Hepatocyte (in vitro differentiated cells): ENCODE data around the gene RNF115. TPM values are rescaled to one million over a fixed set of nuclear protein-coding genes. Genes with fewer than 3 reads are reported as not detected.

ENCODE experiments used
- DNase-seq: peaks from one replicate; pipeline ENCODE4 v3.0.0-alpha.2; 2016; ENCODE audit warnings: low spot score
- H2AFZ ChIP-seq: fragments of 200-600 bp; sonication (generic); 2 replicates; pipeline ENCODE4 v1.6.0; 2016; ENCODE audit warnings: antibody characterized with exemption, mild to moderate bottlenecking
- H3K27ac ChIP-seq: fragments of 200-600 bp; sonication (generic); 2 replicates; pipeline ENCODE4 v1.5.1; 2016; ENCODE audit warnings: mild to moderate bottlenecking
- H3K27me3 ChIP-seq: fragments of 200-600 bp; sonication (generic); 2 replicates; pipeline ENCODE4 v1.6.1; 2016
- H3K36me3 ChIP-seq: fragments of 200-600 bp; sonication (generic); replicated peaks from 2 replicates; pipeline ENCODE4 v1.5.1; 2016; ENCODE audit warnings: low read depth; ENCODE audit not compliant: insufficient read depth
- H3K4me1 ChIP-seq: fragments of 200-600 bp; sonication (generic); 2 replicates; pipeline ENCODE4 v1.5.1; 2016; ENCODE audit warnings: mild to moderate bottlenecking, moderate library complexity; ENCODE audit not compliant: insufficient read depth
- H3K4me2 ChIP-seq: fragments of 200-600 bp; sonication (generic); 2 replicates; pipeline ENCODE4 v1.6.0; 2016
- H3K4me3 ChIP-seq: fragments of 200-600 bp; sonication (generic); 2 replicates; pipeline ENCODE4 v1.5.1; 2016; ENCODE audit warnings: mild to moderate bottlenecking
- H3K79me2 ChIP-seq: fragments of 200-600 bp; sonication (generic); 2 replicates; pipeline ENCODE4 v1.6.0; 2017; ENCODE audit warnings: mild to moderate bottlenecking
- H3K9me2 ChIP-seq: fragments of 200-600 bp; sonication (generic); replicated peaks from 2 replicates; pipeline ENCODE4 v1.6.0; 2017; ENCODE audit warnings: mild to moderate bottlenecking; ENCODE audit not compliant: insufficient read depth
- H3K9me3 ChIP-seq: fragments of 200-600 bp; sonication (generic); 2 replicates; pipeline ENCODE4 v1.5.1; 2016; ENCODE audit warnings: low read depth, mild to moderate bottlenecking
- H4K20me1 ChIP-seq: fragments of 200-600 bp; sonication (generic); 2 replicates; pipeline ENCODE4 v1.6.0; 2016; ENCODE audit warnings: mild to moderate bottlenecking; ENCODE audit not compliant: insufficient read depth, poor library complexity, severe bottlenecking
- EZH2 ChIP-seq: fragments of 200-600 bp; sonication (generic); IDR thresholded peaks from 2 replicates; pipeline ENCODE4 v1.6.1; 2016; ENCODE audit warnings: antibody characterized with exemption, mild to moderate bottlenecking, borderline replicate concordance
- EZH2phosphoT487 ChIP-seq: fragments of 200-600 bp; sonication (generic); IDR thresholded peaks from one replicate; pipeline ENCODE4 v1.6.1; 2018; ENCODE audit warnings: antibody characterized with exemption, mild to moderate bottlenecking, low read depth, moderate library complexity; ENCODE audit not compliant: unreplicated experiment, severe bottlenecking
- WGBS: methylation state at CpG from one replicate; pipeline ENCODE4 v1.1.6; 2016; ENCODE audit warnings: low lambda C conversion rate; ENCODE audit errors: missing lambda C conversion rate; 5-methylcytosine and 5-hydroxymethylcytosine counted together
- polyA plus RNA-seq: library from polyadenylated mRNA; unstranded; fragments of >200 nt; fragmentation: Nextera tagmentation; extraction: Ambion mirVana; gene quantifications from 2 replicates; pipeline ENCODE4 v1.2.1, GENCODE V29; 2016
- total RNA-seq: library from RNA; depleted of rRNA; stranded (reverse); fragments of >200 nt; gene quantifications from 2 replicates; pipeline ENCODE4 v1.2.3, GENCODE V29; 2014
- TF ChIP-seq, protein P1 (sequence below): fragments of 200-600 bp; sonication (generic); IDR thresholded peaks from 2 replicates; pipeline ENCODE4 v1.5.1; 2016; ENCODE audit warnings: antibody characterized with exemption, mild to moderate bottlenecking; ENCODE audit not compliant: poor library complexity

The RNF115 gene
- total and polyA plus RNA-seq, 2 experiments from 2014 or later: 8.6 to 13.7 TPM

DNA sequence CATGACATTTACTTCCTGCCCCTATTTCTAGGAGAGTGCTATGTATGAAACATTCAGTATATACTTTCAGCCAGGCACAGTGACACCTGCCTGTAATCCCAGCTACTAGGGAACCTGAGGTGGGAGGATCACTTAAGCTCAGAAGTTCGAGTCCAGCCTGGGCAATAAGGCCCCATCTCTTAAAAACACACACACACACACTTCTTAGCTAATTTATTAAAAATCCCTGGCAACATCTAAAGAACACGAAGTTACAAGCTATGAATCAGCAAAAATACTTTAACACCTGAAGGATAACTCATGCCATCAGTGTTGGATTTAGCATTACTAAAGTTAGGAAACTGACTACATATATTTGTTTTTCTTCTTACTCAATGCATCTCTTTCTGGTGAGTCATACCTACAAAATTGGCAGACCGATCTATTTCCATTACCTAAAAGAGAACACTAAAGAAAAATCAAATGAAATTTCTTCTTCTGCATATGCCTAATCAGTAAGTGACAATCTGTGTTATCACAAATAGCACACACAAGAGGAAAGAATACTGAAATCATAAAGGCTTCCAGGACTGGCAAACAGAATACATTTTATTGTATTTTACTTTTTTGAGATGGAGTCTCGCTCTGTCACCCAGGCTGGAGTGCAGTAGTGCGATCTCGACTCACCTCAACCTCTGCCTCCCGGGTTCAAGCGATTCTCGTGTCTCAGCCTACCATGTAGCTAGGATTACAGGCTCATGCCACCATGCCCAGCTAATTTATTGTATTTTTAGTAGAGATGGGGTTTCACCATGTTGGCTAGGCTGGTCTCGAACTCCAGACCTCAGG, 41.4 kb downstream of the RNF115 start:
- Histone ChIP-seq H3K9me3 (no peaks in the 10 kb centered on the region), H3K4me3 (no peak overlapping the region), H3K36me3 (no peaks in the 10 kb centered on the region), H3K4me2 (no peak overlapping the region), H3K4me1 (peaks cover 6% of the 10 kb centered on the region), H2AFZ (no peak overlapping the region), H3K9me2 (no peaks in the 10 kb centered on the region), H3K27ac (peak overlapping the region; percentile 73), H3K27me3 (no peaks in the 10 kb centered on the region), H4K20me1 (no peaks in the 10 kb centered on the region), H3K79me2 (peaks cover 7% of the 10 kb centered on the region)
- WGBS: 80% methylated on average over 10 of the region's 10 CpGs
- DNase-seq: no peak
- TF ChIP-seq, protein P1, sequence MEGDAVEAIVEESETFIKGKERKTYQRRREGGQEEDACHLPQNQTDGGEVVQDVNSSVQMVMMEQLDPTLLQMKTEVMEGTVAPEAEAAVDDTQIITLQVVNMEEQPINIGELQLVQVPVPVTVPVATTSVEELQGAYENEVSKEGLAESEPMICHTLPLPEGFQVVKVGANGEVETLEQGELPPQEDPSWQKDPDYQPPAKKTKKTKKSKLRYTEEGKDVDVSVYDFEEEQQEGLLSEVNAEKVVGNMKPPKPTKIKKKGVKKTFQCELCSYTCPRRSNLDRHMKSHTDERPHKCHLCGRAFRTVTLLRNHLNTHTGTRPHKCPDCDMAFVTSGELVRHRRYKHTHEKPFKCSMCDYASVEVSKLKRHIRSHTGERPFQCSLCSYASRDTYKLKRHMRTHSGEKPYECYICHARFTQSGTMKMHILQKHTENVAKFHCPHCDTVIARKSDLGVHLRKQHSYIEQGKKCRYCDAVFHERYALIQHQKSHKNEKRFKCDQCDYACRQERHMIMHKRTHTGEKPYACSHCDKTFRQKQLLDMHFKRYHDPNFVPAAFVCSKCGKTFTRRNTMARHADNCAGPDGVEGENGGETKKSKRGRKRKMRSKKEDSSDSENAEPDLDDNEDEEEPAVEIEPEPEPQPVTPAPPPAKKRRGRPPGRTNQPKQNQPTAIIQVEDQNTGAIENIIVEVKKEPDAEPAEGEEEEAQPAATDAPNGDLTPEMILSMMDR: no peak
- TF ChIP-seq EZH2phosphoT487 (no peak), EZH2 (no peak)

DNA sequence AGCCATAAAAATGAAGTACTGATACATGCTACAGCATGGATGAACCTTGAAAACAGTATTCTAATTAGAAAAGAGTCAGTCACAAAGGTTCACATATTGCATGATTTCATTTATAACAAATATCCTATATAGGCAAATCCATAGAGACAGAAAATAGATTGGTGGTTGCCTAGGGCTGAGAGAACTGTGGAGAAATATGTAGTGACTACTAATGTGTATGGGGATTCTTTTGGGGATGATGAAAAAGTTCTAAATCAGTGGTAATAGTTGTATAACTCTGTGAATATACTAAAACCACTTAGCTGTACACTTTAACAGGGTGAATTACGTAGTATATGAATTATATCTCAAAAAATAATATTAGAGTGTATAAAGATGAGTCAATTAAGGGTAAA, 45.8 kb downstream of the RNF115 start:
- Histone ChIP-seq H3K9me3 (no peaks in the 10 kb centered on the region), H3K36me3 (no peaks in the 10 kb centered on the region), H3K27me3 (no peaks in the 10 kb centered on the region), H3K4me3 (no peak overlapping the region), H3K79me2 (peaks cover 12% of the 10 kb centered on the region), H3K27ac (no peak overlapping the region), H3K9me2 (no peaks in the 10 kb centered on the region), H2AFZ (no peak overlapping the region), H4K20me1 (no peaks in the 10 kb centered on the region), H3K4me2 (no peak overlapping the region), H3K4me1 (no peaks in the 10 kb centered on the region)
- 100% methylated on average over 1 of the region's 1 CpG for WGBS
- DNase-seq: no peak
- TF ChIP-seq EZH2 (no peak), EZH2phosphoT487 (no peak)
- TF ChIP-seq, protein P1: no peak

DNA sequence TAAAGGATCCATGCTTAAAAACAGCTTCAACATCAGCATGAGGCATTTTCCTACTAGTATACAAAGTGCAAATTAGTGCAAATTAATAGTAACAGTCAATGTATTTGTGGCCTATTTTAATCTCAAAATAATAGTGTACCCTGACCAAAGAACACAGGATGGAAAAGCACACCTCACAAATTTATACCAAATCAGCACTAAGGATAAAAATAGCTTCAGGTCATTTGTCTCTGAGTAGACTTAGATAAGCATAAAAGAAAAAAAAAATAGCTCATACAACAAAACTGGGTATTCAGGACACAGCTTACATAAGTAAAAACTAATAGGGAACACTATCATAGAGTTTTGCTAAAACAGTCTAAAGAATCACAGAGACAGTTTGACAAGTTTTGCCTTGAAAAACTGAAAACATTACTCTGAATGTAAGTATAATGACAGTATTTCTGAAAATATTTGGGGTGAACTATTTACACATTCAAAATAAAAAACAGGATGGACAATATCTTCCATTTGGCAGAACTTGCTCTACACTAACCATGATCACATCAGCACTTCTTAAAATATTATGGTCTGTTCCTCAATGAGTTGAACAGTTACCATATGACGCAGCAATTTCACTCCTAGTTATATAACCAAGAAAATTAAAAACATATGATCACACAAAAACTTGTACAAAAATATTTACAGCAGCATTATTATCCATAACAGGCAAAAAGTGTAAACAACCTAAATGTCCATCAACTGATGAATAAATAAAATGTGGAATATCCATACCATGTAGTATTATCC, 46.3 kb downstream of the RNF115 start:
- H2AFZ ChIP-seq: no peak overlapping the region
- peaks cover 12% of the 10 kb centered on the region for H3K79me2 ChIP-seq
- no peak overlapping the region for H3K27ac ChIP-seq
- no peak overlapping the region for H3K4me3 ChIP-seq
- no peaks in the 10 kb centered on the region for H3K27me3 ChIP-seq
- H3K9me2 ChIP-seq: no peaks in the 10 kb centered on the region
- H4K20me1 ChIP-seq: no peaks in the 10 kb centered on the region
- DNase-seq: no peak
- 93% methylated on average over 1 of the region's 1 CpG for WGBS
- TF ChIP-seq, protein P1: no peak
- no peak for TF ChIP-seq EZH2
- no peak for TF ChIP-seq EZH2phosphoT487
- no peaks in the 10 kb centered on the region for H3K4me1 ChIP-seq
- no peaks in the 10 kb centered on the region for H3K36me3 ChIP-seq
- H3K9me3 ChIP-seq: no peaks in the 10 kb centered on the region
- H3K4me2 ChIP-seq: no peak overlapping the region
